Activated T-helper 2 cell treated with anti-CD3 and anti-CD28 coated beads, Interferon-gamma antibody, Interleukin-2, Interleukin-4, amounts not matched to agents 10 μg/mL and 5 μg/mL and 100 μg/mL, durations not matched to agents 14 hours and 24 hours and 36 hours (primary cell): ENCODE results near the gene PROSER3. TPM values are rescaled to one million over a fixed set of nuclear protein-coding genes. Genes with fewer than 3 reads are reported as not detected.

ENCODE experiments used
- DNase-seq: peaks from one replicate; pipeline ENCODE4 v3.0.0; 2021; ENCODE audit warnings: low spot score
- H3K27ac Mint-ChIP-seq: one replicate; pipeline ENCODE4 v1.8.0; 2021; ENCODE audit warnings: mixed read lengths
- H3K27me3 Mint-ChIP-seq: one replicate; pipeline ENCODE4 v1.8.0; 2021; ENCODE audit warnings: low read depth, mixed read lengths
- H3K36me3 Mint-ChIP-seq: one replicate; pipeline ENCODE4 v1.8.0; 2021; ENCODE audit warnings: low read depth, mixed read lengths
- H3K4me1 Mint-ChIP-seq: one replicate; pipeline ENCODE4 v1.8.0; 2021; ENCODE audit warnings: low read depth, mixed read lengths
- H3K4me3 Mint-ChIP-seq: one replicate; pipeline ENCODE4 v1.8.0; 2021; ENCODE audit warnings: low read depth, mild to moderate bottlenecking, moderate library complexity, mixed read lengths
- H3K9me3 Mint-ChIP-seq: one replicate; pipeline ENCODE4 v1.8.0; 2021; ENCODE audit warnings: mixed read lengths
- intact Hi-C: fragments of 100-400 bp; cut with micrococcal nuclease; formaldehyde crosslinking; loops from one replicate; pipeline ENCODE4 v1.15.1; 2023
- total RNA-seq: library from RNA; stranded (reverse); gene quantifications from 2 replicates; pipeline ENCODE4 v1.2.3, GENCODE V29; 2022

The PROSER3 gene
- 40.1 and 41.2 TPM in 2 replicates for total RNA-seq

GRCh38 chr19:35757749-35758608 is at the start of gene PROSER3:
TSS of gene PROSER3 (plus strand) at chr19:35758176. CDS start at chr19:35758216, 40 bp downstream.
- peaks cover 48% of the 10 kb centered on the region for H3K36me3 Mint-ChIP-seq
- no peaks in the 10 kb centered on the region for H3K27me3 Mint-ChIP-seq
- peak within 1 kb of the TSS; percentile 85 for H3K27ac Mint-ChIP-seq
- H3K4me1 Mint-ChIP-seq, result peaks cover 21% of the 10 kb centered on the region
- DNase-seq, result peak; percentile 100
- intact Hi-C loops, result loop anchor here (1.0 to 5.0 kb wide), 5 partner anchors 10 to 359 kb away; partner anchors contain the start of genes ARHGAP33, LIN37 and TBCB
- no peaks in the 10 kb centered on the region for H3K9me3 Mint-ChIP-seq
- peak within 1 kb of the TSS; percentile 83 for H3K4me3 Mint-ChIP-seq

GRCh38 chr19:35708391-35708790 is 49.6 kb upstream of the PROSER3 start:
- Mint-ChIP-seq H3K27ac (no peak overlapping the region), H3K27me3 (no peaks in the 10 kb centered on the region), H3K4me3 (no peak overlapping the region), H3K36me3 (peaks cover 7% of the 10 kb centered on the region), H3K4me1 (peaks cover 26% of the 10 kb centered on the region), H3K9me3 (peaks cover 3% of the 10 kb centered on the region)
- intact Hi-C loops, result no loop called here
- DNase-seq, result no peak

- Mint-ChIP-seq H3K4me3 (peak overlapping the region; percentile 66), H3K27ac (peak overlapping the region; percentile 100), H3K9me3 (peaks cover 3% of the 10 kb centered on the region), H3K27me3 (no peaks in the 10 kb centered on the region), H3K4me1 (peaks cover 40% of the 10 kb centered on the region), H3K36me3 (peaks cover 34% of the 10 kb centered on the region)
- intact Hi-C loops, result loop anchor here (1.0 to 5.0 kb wide), 3 partner anchors 9 to 164 kb away; partner anchors contain the start of gene TMEM147
- peak; percentile 71 for DNase-seq
Observed at GRCh38 chr19:35710784-35711723, 46.9 kb upstream of the PROSER3 start.

- H3K27me3 Mint-ChIP-seq, result no peaks in the 10 kb centered on the region
- intact Hi-C loops, result loop anchor here (1.0 to 5.0 kb wide), 4 partner anchors 27 to 190 kb away; partner anchors contain the start of genes HCST and TMEM147
- H3K27ac Mint-ChIP-seq, result peak overlapping the region; percentile 100
- DNase-seq, result peak; percentile 72
- H3K9me3 Mint-ChIP-seq, result peaks cover 3% of the 10 kb centered on the region
- H3K36me3 Mint-ChIP-seq, result peaks cover 43% of the 10 kb centered on the region
- H3K4me3 Mint-ChIP-seq, result peak overlapping the region; percentile 94
- peaks cover 43% of the 10 kb centered on the region for H3K4me1 Mint-ChIP-seq
Observed at GRCh38 chr19:35712567-35713505, 45.1 kb upstream of the PROSER3 start.

- H3K4me3 Mint-ChIP-seq, result peak overlapping the region; percentile 94
- H3K4me1 Mint-ChIP-seq, result peaks cover 43% of the 10 kb centered on the region
- no peaks in the 10 kb centered on the region for H3K27me3 Mint-ChIP-seq
- intact Hi-C loops, result loop anchor here (2.0 to 5.0 kb wide), 3 partner anchors 41 to 189 kb away; partner anchors contain the start of genes HCST and TMEM147
- peaks cover 3% of the 10 kb centered on the region for H3K9me3 Mint-ChIP-seq
- H3K27ac Mint-ChIP-seq, result peak overlapping the region; percentile 100
- DNase-seq, result no peak
- H3K36me3 Mint-ChIP-seq, result peaks cover 40% of the 10 kb centered on the region
Observed at GRCh38 chr19:35713506-35713850, 44.5 kb upstream of the PROSER3 start.

GRCh38 chr19:35713904-35714495 is 44.0 kb upstream of the PROSER3 start:
- Mint-ChIP-seq H3K4me3 (peak overlapping the region; percentile 94), H3K9me3 (peaks cover 3% of the 10 kb centered on the region), H3K4me1 (peaks cover 46% of the 10 kb centered on the region), H3K36me3 (peaks cover 44% of the 10 kb centered on the region), H3K27me3 (no peaks in the 10 kb centered on the region), H3K27ac (peak overlapping the region; percentile 100)
- DNase-seq, result no peak
- intact Hi-C loops, result loop anchor here (2.0 to 5.0 kb wide), 3 partner anchors 41 to 189 kb away; partner anchors contain the start of genes HCST and TMEM147

- Mint-ChIP-seq H3K9me3 (peaks cover 3% of the 10 kb centered on the region), H3K27ac (peak overlapping the region; percentile 100), H3K36me3 (peaks cover 50% of the 10 kb centered on the region), H3K4me3 (peak overlapping the region; percentile 94), H3K4me1 (peaks cover 50% of the 10 kb centered on the region), H3K27me3 (no peaks in the 10 kb centered on the region)
- DNase-seq, result no peak
- intact Hi-C loops, result loop anchor here (5.0 kb wide), 2 partner anchors 167 to 447 kb away; partner anchors contain the start of genes TMEM147 and USF2
Observed at GRCh38 chr19:35714601-35715354, 43.2 kb upstream of the PROSER3 start.

GRCh38 chr19:35715355-35715809 is 42.6 kb upstream of the PROSER3 start:
- intact Hi-C loops, result loop anchor here (5.0 kb wide), 1 partner anchor 448 kb away; the partner anchor contains the start of gene USF2
- H3K9me3 Mint-ChIP-seq, result peaks cover 3% of the 10 kb centered on the region
- H3K36me3 Mint-ChIP-seq, result peaks cover 54% of the 10 kb centered on the region
- no peak for DNase-seq
- peak overlapping the region; percentile 92 for H3K27ac Mint-ChIP-seq
- no peaks in the 10 kb centered on the region for H3K27me3 Mint-ChIP-seq
- H3K4me1 Mint-ChIP-seq, result peaks cover 48% of the 10 kb centered on the region
- peak overlapping the region; percentile 94 for H3K4me3 Mint-ChIP-seq

- peak overlapping the region; percentile 94 for H3K4me3 Mint-ChIP-seq
- no peak for DNase-seq
- H3K27ac Mint-ChIP-seq, result peak overlapping the region; percentile 92
- peaks cover 3% of the 10 kb centered on the region for H3K9me3 Mint-ChIP-seq
- intact Hi-C loops, result loop anchor here (2.0 to 5.0 kb wide), 3 partner anchors 13 to 449 kb away; partner anchors contain the start of gene USF2
- H3K4me1 Mint-ChIP-seq, result peaks cover 40% of the 10 kb centered on the region
- no peaks in the 10 kb centered on the region for H3K27me3 Mint-ChIP-seq
- peaks cover 60% of the 10 kb centered on the region for H3K36me3 Mint-ChIP-seq
Observed at GRCh38 chr19:35715981-35716800, 41.8 kb upstream of the PROSER3 start.
